KMS-11 (cell line): ENCODE results near the gene CTRB2.
"Not testable (repeated sequence)": the region's sequence is repeated elsewhere in the genome, so short reads cannot be mapped to it uniquely, and the experiment has no call there.

Source experiments
- H2AFZ ChIP-seq: fragments of 200-600 bp; sonication (generic); 2 replicates; pipeline ENCODE4 v1.6.1; 2016; ENCODE audit warnings: antibody characterized with exemption, mixed run types, low read depth
- H3K27ac ChIP-seq: fragments of 200-600 bp; sonication (generic); 2 replicates; pipeline ENCODE4 v1.6.1; 2016; ENCODE audit warnings: mild to moderate bottlenecking, mixed run types
- H3K27me3 ChIP-seq: fragments of 200-600 bp; sonication (generic); 2 replicates; pipeline ENCODE4 v1.6.1; 2017; ENCODE audit warnings: mild to moderate bottlenecking, low read depth, mixed run types, moderate library complexity; ENCODE audit not compliant: insufficient read depth
- H3K36me3 ChIP-seq: fragments of 200-600 bp; sonication (generic); 2 replicates; pipeline ENCODE4 v1.6.1; 2017; ENCODE audit warnings: mild to moderate bottlenecking, mixed run types; ENCODE audit not compliant: insufficient read depth
- H3K4me1 ChIP-seq: fragments of 200-600 bp; sonication (generic); 2 replicates; pipeline ENCODE4 v1.6.1; 2016; ENCODE audit warnings: mild to moderate bottlenecking, low read depth, mixed run types; ENCODE audit not compliant: poor library complexity, severe bottlenecking
- H3K4me2 ChIP-seq: fragments of 200-600 bp; sonication (generic); 2 replicates; pipeline ENCODE4 v1.7.0; 2016; ENCODE audit warnings: mild to moderate bottlenecking, mixed run types
- H3K4me3 ChIP-seq: fragments of 200-600 bp; sonication (generic); IDR thresholded peaks from 2 replicates; pipeline ENCODE4 v1.6.1; 2017; ENCODE audit warnings: low read depth, low read length, mixed read lengths; ENCODE audit not compliant: insufficient read depth
- H3K79me2 ChIP-seq: fragments of 200-600 bp; sonication (generic); 2 replicates; pipeline ENCODE4 v1.6.1; 2016; ENCODE audit warnings: low read depth, mixed run types; ENCODE audit not compliant: insufficient read depth
- H3K9ac ChIP-seq: fragments of 200-600 bp; sonication (generic); 2 replicates; pipeline ENCODE4 v1.6.1; 2016; ENCODE audit warnings: mild to moderate bottlenecking, mixed run types
- H4K20me1 ChIP-seq: fragments of 200-600 bp; sonication (generic); 2 replicates; pipeline ENCODE4 v1.6.1; 2016; ENCODE audit warnings: mild to moderate bottlenecking, mixed run types; ENCODE audit not compliant: insufficient read depth
- TF ChIP-seq, protein P1 (sequence below): fragments of 200-600 bp; sonication (generic); conservative IDR thresholded peaks from 2 replicates; pipeline ENCODE4 v1.6.1; 2017; ENCODE audit warnings: low read depth, mild to moderate bottlenecking, antibody characterized with exemption, low read length, moderate library complexity, mixed read lengths

CTRB2 gene

GRCh38 chr16:75216127-75216526 lies 9.2 kb upstream of the CTRB2 start:
- Histone ChIP-seq H3K27me3 (no peaks in the 10 kb centered on the region), H3K27ac (no peak overlapping the region), H3K4me1 (peaks cover 6% of the 10 kb centered on the region), H3K4me2 (no peak overlapping the region), H3K9ac (no peak overlapping the region), H2AFZ (no peak overlapping the region), H3K79me2 (no peaks in the 10 kb centered on the region), H4K20me1 (no peaks in the 10 kb centered on the region), H3K36me3 (no peaks in the 10 kb centered on the region), H3K4me3 (no peak overlapping the region)
- TF ChIP-seq, protein P1, sequence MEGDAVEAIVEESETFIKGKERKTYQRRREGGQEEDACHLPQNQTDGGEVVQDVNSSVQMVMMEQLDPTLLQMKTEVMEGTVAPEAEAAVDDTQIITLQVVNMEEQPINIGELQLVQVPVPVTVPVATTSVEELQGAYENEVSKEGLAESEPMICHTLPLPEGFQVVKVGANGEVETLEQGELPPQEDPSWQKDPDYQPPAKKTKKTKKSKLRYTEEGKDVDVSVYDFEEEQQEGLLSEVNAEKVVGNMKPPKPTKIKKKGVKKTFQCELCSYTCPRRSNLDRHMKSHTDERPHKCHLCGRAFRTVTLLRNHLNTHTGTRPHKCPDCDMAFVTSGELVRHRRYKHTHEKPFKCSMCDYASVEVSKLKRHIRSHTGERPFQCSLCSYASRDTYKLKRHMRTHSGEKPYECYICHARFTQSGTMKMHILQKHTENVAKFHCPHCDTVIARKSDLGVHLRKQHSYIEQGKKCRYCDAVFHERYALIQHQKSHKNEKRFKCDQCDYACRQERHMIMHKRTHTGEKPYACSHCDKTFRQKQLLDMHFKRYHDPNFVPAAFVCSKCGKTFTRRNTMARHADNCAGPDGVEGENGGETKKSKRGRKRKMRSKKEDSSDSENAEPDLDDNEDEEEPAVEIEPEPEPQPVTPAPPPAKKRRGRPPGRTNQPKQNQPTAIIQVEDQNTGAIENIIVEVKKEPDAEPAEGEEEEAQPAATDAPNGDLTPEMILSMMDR, result no peak

GRCh38 chr16:75211286-75211685 lies 4.3 kb upstream of the CTRB2 start:
- not testable (repeated sequence) for H3K4me1 ChIP-seq, H3K79me2 ChIP-seq, H3K36me3 ChIP-seq, H3K9ac ChIP-seq, H3K4me3 ChIP-seq, H4K20me1 ChIP-seq, H2AFZ ChIP-seq, H3K4me2 ChIP-seq, H3K27me3 ChIP-seq, H3K27ac ChIP-seq

DNA sequence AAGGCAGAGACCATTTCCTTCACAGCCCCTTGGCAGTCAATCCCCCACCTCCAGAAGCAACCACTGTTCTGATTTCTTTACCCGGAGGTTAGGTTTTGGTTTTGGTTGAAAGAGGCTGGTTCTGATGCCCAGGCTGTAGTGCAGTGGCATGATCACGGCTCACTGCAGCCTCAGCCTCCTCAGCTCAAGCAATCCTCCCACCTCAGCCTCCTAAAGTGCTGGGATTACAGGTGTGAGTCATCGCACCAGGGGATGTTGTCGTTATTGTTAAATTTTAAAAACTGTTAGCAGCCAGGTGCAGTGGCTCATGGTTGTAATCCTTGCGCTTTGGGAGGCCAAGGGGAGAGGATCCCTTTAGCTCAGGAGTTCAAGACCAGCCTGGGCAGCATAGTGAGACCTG lies 3.0 kb upstream of the CTRB2 start:
- Histone ChIP-seq H2AFZ (no peak overlapping the region), H3K36me3 (no peaks in the 10 kb centered on the region), H3K27me3 (no peaks in the 10 kb centered on the region), H4K20me1 (no peaks in the 10 kb centered on the region), H3K9ac (no peak overlapping the region), H3K79me2 (no peaks in the 10 kb centered on the region), H3K4me2 (no peak overlapping the region), H3K27ac (no peak overlapping the region), H3K4me1 (no peaks in the 10 kb centered on the region), H3K4me3 (no peak overlapping the region)
- TF ChIP-seq, protein P1, result no peak

GRCh38 chr16:75209514-75209913 lies 2.6 kb upstream of the CTRB2 start:
- H3K36me3 ChIP-seq, H3K4me2 ChIP-seq, H3K4me3 ChIP-seq, H4K20me1 ChIP-seq, H3K4me1 ChIP-seq, H2AFZ ChIP-seq, H3K9ac ChIP-seq, H3K27ac ChIP-seq, H3K79me2 ChIP-seq, H3K27me3 ChIP-seq: not testable (repeated sequence)

- no peaks in the 10 kb centered on the region for H4K20me1 ChIP-seq
- H3K4me1 ChIP-seq, result no peaks in the 10 kb centered on the region
- H3K27ac ChIP-seq, result no peak overlapping the region
- TF ChIP-seq, protein P1, result no peak
- H3K4me2 ChIP-seq, result no peak overlapping the region
- H3K9ac ChIP-seq, result no peak overlapping the region
- H3K79me2 ChIP-seq, result no peaks in the 10 kb centered on the region
- no peaks in the 10 kb centered on the region for H3K27me3 ChIP-seq
- H3K36me3 ChIP-seq, result no peaks in the 10 kb centered on the region
- no peak overlapping the region for H3K4me3 ChIP-seq
- no peak overlapping the region for H2AFZ ChIP-seq
These were observed 2.0 kb upstream of the CTRB2 start for GRCh38 chr16:75208861-75209505.
